Left lobe of liver (tissue), 2 donors: ENCODE data around the gene SUPT20HL2. TPM values are rescaled to one million over a fixed set of nuclear protein-coding genes. Genes with fewer than 3 reads are reported as not detected.
"Not testable (repeated sequence)": the region's sequence is repeated elsewhere in the genome, so short reads cannot be mapped to it uniquely, and the experiment has no call there.

Experiments used
- ATAC-seq: fragments of 200-7000 bp; cut with Tn5 transposase; one replicate; pipeline ENCODE4 v1.9.1; 2020; ENCODE audit warnings: mild to moderate bottlenecking, moderate library complexity
- DNase-seq: peaks from one replicate; pipeline ENCODE4 v3.0.0-alpha.2; 2020; ENCODE audit warnings: low spot score
- total RNA-seq: library from RNA; stranded (reverse); gene quantifications from one replicate; pipeline ENCODE4 v1.2.1, GENCODE V29; 2021
- donor health status: DM: no; HTN: no; CAD: no; lungs with moderate emphysema.
- donor health status: DM: no; HTN: yes; CAD: no.

Gene SUPT20HL2
- total RNA-seq, 1 donor from 2014 or later: not detected

DNA sequence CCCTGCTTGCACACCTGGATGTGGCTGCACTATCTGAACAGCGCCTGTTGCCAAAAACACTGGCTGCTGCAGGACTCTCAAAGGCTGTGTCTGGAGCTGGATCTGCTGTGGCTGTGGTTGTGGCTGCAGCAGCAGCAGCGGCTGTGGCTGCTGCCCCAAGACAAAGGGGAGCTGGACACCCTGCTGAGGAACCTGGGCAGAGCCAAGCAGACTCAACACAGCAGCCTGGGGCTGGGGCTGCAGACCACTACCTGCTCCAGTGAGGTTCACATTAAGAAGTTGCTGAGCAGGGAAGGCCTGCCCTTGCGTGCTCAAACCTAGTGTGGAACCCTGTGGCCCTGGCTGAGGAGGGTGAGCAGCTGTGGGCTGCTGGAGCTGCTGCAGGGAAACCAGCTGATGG is 3.0 kb downstream of the SUPT20HL2 start:
- not testable (repeated sequence) for DNase-seq

DNA sequence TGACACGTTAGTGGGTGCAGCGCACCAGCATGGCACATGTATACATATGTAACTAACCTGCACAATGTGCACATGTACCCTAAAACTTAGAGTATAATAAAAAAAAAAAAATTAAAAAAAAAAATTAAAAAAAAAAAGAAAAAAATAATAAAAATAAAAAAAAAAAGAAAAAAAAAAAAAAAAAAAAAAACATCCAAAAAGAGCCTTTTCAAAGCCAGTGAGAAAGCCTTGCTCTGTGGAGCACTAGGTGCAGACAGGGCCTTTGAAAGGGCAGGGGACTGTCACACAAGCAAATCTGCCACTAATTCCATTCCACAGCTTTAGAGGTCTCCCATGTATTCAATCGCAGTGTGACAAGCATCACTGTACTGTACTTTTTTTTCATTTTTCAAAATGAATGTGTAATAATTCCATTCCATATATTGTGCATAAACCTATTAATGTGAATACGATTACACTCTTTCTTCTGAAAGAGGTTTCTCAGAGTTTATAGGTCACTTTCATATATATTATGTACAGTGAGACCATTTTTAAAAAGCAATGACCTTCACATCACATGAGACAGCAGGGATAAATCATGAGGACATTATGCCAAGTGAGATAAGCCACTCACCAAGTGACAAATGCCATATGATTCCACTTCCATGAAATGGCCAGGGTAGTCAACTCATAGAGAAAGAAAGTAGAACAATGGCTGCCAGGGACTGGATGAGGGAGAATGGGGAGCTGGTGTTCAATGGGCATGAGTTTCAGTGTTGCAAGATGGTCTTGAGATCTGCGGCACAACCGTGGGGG is 4.1 kb downstream of the SUPT20HL2 start:
- DNase-seq, ATAC-seq: not testable (repeated sequence)

More for the DNA sequence above, 3.0 kb downstream of the SUPT20HL2 start:
- ATAC-seq: not testable (repeated sequence)

DNA sequence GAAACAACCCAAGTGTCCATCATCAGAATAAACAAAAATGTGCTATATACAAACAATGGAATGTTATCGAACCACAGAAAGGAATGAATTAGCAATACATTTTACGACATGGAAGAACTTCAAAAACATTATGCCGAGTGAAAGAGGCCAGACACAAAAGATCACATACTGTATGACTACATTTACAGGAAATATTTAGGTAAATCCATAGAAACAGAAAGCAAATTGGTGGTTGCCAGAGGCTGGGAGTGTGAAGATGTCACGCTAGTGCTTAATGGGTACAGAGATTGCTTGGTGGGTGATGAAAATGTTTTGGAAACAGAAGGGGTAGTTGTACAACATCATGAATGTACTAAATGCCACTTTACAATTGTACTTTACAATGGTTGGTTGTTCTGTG is 5.1 kb downstream of the SUPT20HL2 start:
- not testable (repeated sequence) for ATAC-seq, DNase-seq

DNA sequence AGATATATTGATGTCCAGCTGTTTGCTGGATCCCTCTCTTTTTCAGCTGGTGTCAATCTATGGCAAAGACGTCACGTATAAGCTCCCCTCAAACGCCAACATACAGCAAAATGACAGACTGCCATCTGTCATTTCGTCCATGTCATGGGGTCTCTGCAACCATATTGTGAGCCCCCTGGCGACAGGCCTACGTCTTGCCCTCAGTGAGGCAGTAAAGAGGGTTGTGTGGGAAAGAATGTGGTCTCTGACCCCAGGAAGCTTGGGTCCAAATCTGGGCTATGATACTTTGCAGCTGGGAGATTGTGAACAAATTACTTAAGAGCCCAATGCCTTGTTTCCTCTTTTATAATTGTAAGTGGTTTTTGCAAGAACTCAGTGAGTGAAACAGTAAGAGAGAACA is 7.4 kb downstream of the SUPT20HL2 start:
- ATAC-seq (no peak), DNase-seq (no peak)

DNA sequence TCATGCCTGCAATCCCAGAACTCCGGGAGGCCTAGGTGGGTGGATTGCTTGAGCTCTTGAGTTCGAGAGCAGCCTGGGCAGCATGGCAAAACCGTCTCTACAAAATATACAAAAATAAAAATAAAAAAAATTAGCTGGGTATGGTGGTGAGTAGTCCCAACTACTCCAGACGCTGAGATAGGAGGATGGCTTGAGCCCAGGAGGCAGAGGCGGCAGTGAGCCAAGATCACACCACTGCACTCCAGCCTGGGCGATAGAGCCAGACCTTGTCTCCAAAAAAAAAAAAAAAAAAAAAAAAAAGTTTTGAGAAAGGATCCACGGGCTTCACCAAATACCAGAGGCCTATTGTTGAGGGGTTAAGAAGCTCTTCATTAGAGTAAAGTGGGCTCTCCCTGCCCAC is 8.0 kb downstream of the SUPT20HL2 start:
- no peak for DNase-seq
- no peak for ATAC-seq

DNA sequence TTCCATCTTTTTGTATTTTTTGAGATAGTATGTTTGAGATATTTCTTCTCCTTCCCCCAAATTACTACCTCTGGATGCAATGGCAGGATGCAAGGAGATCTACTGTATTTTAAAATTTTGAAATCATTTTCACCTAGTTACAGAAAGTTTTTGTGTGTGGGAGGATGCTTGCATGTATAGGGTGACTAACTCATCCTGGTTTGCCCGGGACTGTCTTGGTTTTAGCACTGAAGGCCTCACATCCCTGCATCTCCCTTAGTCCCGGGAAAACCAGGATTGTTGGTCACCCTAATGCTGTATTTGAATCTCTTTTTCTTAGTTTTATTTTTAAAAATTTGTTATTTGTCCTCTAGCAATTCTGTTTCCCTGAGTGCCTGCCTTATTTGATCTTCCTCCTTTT is 12.1 kb downstream of the SUPT20HL2 start:
- DNase-seq (no peak), ATAC-seq (no peak)

DNA sequence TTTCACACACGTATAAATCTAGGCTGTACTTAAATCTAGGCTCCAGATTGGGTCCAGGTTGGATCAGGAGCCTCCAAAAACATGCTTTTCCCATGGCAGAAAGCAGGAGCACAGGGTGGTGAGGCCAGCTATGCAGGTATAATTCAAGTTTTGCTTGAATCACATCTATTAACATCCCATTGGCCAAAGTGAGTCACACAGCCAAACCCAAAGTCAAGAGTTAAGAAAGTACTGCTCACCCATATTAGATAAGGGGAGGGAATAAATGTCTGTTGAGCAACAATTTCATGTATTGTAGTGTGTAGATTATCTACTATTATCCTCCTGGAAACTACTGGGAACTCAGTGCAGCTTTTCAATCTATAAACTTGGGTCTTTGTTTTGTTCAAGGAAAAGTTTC is 12.8 kb downstream of the SUPT20HL2 start:
- ATAC-seq (no peak), DNase-seq (no peak)

DNA sequence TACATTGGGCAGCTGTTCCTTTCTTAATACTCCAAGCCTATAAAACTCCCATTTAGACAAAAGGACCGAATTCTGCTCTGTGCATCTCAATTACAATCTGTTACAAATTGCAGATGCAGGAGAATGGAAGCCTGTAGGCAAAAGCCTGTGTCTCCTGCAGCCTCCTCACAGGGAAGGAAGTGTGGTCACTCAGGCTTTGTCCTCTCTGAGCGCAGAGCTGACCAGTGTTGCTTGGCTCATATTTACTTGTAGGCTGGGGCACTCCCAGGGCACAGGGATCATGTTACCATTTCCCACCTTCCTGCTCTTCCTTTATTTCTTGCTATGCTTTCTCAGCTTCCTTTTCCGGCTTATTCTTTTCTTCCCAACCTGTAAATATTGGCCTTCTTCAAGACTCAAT is 15.7 kb downstream of the SUPT20HL2 start:
- ATAC-seq (no peak), DNase-seq (no peak)

DNA sequence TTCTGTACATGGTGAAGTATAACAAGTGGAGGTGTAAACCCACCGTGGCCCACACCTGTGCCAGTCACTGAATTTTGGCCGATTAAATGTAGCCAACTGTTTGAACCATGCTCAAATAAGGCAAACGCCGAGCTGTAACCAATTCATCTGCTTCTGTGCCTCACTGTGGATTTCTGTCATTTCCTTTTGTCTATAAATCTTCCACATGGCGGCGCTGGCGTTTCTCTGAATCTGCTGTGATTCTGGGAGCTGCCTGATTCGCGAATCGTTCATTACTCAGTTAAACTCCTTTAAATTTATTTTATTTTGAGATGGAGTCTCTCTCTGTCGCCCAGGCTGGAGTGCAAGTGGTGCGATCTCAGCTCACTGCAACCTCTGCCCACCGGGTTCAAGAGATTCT is 19.2 kb downstream of the SUPT20HL2 start:
- DNase-seq: no peak
- ATAC-seq: no peak

DNA sequence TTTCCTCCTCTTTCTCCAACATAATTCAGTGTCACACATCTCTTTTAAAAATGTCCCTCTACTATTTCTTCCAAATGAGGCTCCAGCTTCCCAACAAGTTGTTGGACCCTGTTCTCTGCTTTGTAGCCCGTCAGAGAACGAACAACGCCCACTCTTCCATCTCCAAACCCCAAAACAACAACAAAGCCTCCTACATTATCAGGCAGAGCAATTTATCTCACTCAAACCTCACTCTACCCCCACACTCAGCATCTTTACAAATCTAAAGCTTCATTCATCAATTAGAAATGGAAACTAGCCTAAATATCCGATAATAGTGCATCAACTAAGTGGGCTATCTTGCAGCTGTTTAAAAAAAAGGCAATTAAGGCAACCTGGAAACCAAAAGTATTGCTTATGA is 20.5 kb downstream of the SUPT20HL2 start:
- DNase-seq (no peak), ATAC-seq (no peak)

DNA sequence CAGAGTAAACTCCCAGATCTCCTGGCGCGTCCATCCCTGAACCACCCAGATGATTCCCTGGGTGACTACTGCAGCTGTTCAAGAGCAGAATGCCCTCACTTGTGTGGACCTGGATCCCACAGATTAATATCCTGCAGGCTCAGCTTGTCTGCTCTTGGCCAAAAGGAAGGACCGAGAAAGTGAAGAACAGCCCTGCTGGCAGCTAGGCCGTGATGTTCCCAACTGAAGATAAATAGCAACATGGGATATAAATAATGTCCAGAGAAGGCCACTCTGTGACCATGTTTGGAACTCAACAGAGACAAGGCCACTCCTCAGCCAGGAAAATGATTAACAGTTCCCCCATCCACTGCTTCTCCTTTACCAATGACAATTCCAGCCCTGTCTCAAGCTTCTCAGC is 21.5 kb downstream of the SUPT20HL2 start:
- DNase-seq (no peak), ATAC-seq (no peak)

DNA sequence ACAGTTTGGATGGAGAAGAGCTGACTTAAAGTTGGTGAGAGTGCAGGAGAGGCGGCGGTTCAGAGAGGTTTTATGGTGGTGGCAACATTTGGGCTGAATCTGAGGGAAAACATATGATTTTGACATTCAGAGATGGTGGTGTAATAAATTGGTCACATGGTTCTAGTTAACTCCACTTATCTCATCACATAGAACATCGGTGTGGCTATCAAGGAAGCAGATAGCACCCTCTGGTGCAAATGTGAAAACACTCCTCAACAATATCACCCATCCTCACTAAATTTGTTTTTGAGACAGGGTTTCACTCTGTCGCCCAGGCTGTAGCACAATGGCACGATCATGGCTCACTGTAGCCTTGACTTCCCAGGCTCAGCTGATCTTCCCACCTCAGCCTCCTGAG is 28.8 kb downstream of the SUPT20HL2 start:
- ATAC-seq: peak; percentile 73

DNA sequence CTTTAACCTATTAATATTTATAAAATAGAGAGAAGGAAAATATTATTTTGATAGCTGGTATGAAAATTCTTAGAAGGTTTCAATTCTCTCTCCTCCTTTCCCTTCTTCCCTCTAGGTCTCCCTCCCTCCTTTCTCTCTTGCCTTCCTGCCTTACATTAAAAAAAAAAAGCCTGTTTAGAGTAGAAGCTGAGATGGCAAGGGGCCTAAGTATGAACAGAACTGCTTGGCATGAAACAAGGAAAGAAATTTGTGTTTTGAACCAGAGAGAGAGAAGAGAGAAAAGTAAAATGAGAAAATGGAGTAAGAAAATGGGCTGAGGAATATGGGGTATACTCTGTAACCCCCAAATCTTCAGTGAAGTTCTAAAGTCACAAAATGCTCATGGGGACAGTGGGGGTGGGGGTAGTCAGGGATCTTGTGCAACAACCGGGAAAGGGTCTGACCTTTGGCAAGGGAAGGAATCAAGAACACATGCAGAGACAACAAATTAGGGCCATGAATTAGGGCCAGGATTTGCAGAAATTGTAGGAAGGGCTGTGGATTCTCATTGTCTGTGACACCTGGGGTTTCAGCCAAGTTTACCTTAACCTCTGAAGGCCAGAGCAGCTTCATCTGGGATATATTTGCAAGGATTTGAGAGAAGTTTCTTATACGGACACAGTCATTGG is 30.6 kb downstream of the SUPT20HL2 start:
- DNase-seq: peak; percentile 45

More for the DNA sequence above, 28.8 kb downstream of the SUPT20HL2 start:
- no peak for DNase-seq

DNA sequence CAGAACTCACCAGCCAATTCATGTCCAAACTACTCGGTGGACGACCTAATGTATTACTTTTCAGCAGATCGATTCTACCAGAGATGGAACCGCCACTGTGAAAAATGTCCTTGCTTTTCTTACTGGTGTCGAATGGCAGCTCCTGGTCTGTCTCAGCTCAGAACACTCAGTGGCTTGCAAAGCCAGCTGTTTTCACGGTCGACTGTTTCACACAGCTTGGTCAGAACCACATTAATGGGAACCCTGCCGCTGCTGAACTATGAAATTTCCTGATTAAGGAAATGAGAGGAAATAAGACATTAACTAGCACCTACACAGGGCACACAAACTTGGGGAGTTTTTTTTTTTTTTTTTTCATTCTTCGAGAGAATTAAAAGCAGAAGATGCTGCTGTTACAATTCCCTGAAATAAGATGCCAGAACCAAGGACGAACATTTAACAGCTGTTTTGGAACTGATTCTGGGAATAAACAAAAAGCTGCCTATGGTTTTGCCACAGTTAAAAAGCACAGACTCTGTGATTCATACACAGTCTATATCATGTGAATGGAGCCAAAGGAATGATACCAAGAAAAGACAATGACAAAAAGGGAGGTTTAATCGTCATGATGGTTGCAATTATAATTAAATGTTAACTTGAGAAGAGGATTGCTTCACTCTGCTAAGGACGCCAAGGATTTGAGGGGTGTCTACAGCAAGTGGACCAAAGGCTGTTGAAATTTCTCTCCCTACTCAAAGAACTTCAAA is 31.3 kb downstream of the SUPT20HL2 start:
- ATAC-seq: no peak
- DNase-seq: no peak

More for the DNA sequence above, 30.6 kb downstream of the SUPT20HL2 start:
- peak; percentile 53 for ATAC-seq

DNA sequence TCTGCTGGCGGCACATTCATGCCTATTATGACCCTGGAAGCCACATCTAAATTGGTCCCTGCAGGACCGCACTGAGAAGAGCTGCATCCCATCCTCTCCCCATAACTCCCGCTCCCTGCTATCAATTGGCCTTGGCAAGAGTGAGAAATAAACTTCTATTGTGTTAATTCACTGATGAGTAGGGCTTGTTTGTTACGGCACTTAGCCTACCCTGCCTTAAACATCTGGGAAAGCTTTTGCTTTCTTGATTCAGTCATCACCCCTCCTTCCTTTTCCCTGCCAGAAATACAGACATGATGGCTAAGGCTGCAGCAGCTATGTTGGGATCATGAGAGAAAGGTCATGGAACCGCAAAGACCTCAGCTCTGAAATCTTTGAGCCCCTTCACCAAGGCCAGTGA is 36.5 kb downstream of the SUPT20HL2 start:
- ATAC-seq (no peak), DNase-seq (no peak)

DNA sequence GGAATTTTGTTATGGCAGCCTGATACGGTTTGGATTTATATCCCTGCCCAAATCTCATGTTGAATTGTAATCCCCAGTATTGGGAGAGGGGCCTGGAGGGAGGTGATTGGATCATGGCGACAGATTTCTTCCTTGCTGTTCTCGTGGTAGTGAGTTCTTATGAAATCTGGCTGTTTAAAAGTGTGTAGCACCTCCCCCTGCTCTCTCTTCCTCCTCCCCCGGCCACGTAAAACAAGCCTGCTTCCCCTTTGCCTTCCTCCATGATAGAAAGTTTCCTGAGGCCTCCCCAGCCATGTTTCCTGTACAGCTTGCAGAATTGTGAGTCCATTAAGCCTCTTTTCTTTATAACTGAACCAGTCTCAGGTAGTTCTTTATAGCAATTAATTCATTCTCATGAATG is 37.9 kb downstream of the SUPT20HL2 start:
- ATAC-seq (peak; percentile 51), DNase-seq (no peak)

DNA sequence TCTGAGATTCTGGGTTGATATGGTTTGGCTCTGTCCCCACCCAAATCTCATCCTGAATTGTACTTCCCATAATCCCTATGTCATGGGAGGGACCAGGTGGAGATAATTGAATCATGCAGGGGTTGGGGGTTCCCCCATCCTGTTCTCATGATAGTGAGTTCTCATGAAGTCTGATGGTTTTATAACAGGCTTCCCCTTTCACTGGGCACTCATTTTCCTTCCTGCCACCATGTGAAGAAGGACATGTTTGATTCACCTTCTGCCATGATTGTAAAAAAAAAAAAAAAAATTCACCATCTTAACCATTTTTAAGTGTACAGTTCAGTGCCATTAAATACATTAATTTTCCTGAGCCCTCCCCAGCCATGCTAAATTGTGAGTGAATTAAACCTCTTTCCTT is 42.6 kb downstream of the SUPT20HL2 start:
- no peak for ATAC-seq
- no peak for DNase-seq

DNA sequence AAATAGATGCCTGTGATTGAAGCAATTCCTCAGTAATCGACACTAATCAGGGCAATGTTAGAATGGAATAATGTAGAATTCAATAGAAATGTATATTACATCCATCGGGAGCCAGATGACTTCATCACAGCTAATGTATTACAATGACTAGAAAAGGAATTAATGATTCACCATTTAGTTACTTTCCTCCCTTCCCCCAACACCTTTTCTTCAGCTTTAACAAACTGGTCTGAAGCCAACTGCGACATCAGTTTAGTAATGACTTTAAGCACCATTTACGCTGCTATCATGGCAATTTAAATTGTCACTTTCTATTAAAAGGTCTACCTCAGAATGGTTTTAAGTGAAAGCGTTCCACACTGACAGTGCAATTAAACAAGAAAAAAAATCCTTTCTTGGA is 45.1 kb downstream of the SUPT20HL2 start:
- ATAC-seq (no peak), DNase-seq (no peak)

DNA sequence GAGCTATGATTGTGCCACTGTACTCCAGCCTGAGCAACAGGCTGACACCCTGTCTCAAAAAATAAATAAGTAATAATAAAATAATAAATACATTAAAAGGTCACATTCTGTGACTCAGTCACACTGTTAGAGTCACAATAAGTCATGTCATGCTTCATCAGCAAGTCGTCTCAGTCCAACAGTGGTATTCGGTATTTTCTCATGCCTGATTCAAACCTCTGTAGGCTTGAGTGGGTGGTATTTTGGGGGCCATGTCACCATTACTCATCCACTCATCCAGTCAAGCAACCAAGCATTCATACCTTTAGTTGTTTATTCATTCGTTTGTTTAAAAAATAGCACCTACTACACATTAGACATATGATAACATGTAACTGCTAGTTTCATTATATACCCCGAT is 46.9 kb downstream of the SUPT20HL2 start:
- ATAC-seq (no peak), DNase-seq (no peak)

DNA sequence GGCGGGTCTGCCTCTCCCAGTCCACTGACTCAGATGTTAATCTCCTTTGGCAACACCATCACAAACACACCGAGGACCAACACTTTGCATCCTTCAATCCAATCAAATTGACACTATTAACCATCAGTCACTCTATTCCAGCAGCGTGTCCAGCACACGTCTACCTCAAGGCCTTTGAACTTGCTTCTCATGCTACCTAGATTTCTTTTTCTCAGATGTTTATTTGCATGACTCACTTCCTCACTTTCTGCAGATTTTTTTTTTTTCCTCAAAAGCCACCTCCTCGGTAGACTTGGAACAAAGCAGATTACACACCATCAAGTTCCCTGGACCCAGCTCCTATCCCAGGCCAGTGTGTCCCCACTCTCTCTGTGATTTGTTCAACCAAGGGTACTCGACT is 49.5 kb downstream of the SUPT20HL2 start:
- DNase-seq: no peak
- no peak for ATAC-seq

DNA sequence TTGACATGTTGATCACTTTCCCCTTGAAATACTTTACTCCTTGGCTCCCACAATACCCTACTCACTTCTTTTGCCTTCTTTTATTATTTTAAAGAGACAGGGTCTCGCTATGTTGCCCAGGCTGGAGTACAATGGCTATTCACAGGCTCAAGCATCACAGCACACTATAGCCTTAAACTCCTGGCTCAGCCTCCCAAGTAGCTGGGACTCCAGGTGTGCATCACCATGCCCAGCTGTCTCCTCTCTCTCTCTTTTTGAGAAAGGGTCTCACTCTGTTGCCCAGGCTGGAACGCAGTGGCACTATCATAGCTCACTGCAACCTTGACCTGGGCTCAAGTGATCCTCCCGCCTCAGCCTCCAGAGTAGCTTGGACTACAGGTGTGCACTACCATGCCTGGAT is 51.6 kb downstream of the SUPT20HL2 start:
- ATAC-seq (no peak), DNase-seq (no peak)
